ENCODE results near the gene PI4K2B. TPM values are rescaled to one million over a fixed set of nuclear protein-coding genes. Genes with fewer than 3 reads are reported as not detected.

PI4K2B gene
- polyA plus RNA-seq, 1 donor (not counting 4 experiments of a cell fraction or from before 2014, with no cell fraction given) = 16.7 TPM

DNA sequence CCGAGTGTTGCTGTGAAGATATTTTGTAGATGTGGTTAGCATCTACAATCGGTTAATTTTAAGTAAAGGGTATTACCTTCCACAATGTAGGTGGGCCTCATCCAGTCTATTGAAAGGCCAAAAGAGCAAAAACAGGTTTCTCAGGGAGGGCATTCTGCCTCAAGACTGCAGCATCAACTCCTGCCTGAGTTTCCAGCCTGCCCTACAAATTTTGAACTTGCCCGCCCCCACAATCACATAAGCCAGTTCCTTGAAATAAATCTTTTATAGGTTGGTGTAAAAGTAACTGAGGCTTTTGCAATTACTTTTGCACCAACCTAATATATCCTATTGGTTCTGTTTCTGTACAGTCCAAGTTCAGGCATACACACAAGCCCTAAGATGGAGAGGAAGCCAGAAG, 22.1 kb upstream of the PI4K2B start:
- Histone ChIP-seq H3K27me3 (ENCODE audit: control insufficient read depth, extremely low read depth, insufficient read depth, low read length) (peaks cover 4% of the 10 kb centered on the region), H3K9me1 (ENCODE audit: control insufficient read depth, extremely low read depth, insufficient read depth, low read length) (no peaks in the 10 kb centered on the region), H3K79me2 (ENCODE audit: control insufficient read depth, insufficient read depth, low read length) (no peaks in the 10 kb centered on the region), H3K4me2 (ENCODE audit: control insufficient read depth, extremely low read depth, insufficient read depth, low read depth, low read length) (no peak overlapping the region), H3K4me1 (ENCODE audit: control insufficient read depth, extremely low read depth, insufficient read depth, low read length) (no peaks in the 10 kb centered on the region), H3K36me3 (ENCODE audit: control insufficient read depth in 2 of 2, extremely low read depth in 1 of 2, insufficient read depth in 2 of 2, low read length in 2 of 2) (no peaks in the 10 kb centered on the region), H3K4me3 (ENCODE audit: control insufficient read depth in 2 of 3, extremely low read depth in 1 of 3, insufficient read depth in 2 of 3, low read depth in 1 of 3, low read length in 3 of 3) (no peak overlapping the region), H2AFZ (ENCODE audit: control insufficient read depth, low read length) (no peak overlapping the region), H3K9ac (ENCODE audit: control insufficient read depth, extremely low read depth, insufficient read depth, low read length) (no peak overlapping the region), H3K27ac (ENCODE audit: control insufficient read depth, insufficient read depth, low read length) (no peak overlapping the region), H4K20me1 (ENCODE audit: control insufficient read depth, extremely low read depth, insufficient read depth, low read length) (no peaks in the 10 kb centered on the region), H3K9me3 (ENCODE audit: control insufficient read depth, low read depth, low read length) (no peaks in the 10 kb centered on the region)
- DNase-seq (ENCODE audit: low read depth, low spot score) = no peak
- FAIRE-seq = no peak
- dilution Hi-C loops (cut with MboI; ENCODE audit: extremely low pct_ligation_motif_present, low sequenced_read_pairs) = no loop called here
- TF ChIP-seq, protein P1, sequence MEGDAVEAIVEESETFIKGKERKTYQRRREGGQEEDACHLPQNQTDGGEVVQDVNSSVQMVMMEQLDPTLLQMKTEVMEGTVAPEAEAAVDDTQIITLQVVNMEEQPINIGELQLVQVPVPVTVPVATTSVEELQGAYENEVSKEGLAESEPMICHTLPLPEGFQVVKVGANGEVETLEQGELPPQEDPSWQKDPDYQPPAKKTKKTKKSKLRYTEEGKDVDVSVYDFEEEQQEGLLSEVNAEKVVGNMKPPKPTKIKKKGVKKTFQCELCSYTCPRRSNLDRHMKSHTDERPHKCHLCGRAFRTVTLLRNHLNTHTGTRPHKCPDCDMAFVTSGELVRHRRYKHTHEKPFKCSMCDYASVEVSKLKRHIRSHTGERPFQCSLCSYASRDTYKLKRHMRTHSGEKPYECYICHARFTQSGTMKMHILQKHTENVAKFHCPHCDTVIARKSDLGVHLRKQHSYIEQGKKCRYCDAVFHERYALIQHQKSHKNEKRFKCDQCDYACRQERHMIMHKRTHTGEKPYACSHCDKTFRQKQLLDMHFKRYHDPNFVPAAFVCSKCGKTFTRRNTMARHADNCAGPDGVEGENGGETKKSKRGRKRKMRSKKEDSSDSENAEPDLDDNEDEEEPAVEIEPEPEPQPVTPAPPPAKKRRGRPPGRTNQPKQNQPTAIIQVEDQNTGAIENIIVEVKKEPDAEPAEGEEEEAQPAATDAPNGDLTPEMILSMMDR (optimal IDR thresholded peaks at IDR 0.05 in 1 of 3, IDR thresholded peaks at IDR 0.05 in 1 of 3, conservative IDR thresholded peaks at IDR 0.05 in 1 of 3; ENCODE audit: extremely low read depth in 1 of 3, insufficient read depth in 2 of 3, low read length in 3 of 3) = no peak
- TF ChIP-seq EZH2 (IDR thresholded peaks at IDR 0.05; ENCODE audit: low read length) = no peak

GRCh38 chr4:25212822-25213221, 21.0 kb upstream of the PI4K2B start:
- no peaks in the 10 kb centered on the region for H3K4me1 ChIP-seq (ENCODE audit: control insufficient read depth, extremely low read depth, insufficient read depth, low read length)
- FAIRE-seq = no peak
- no peak overlapping the region for H3K4me3 ChIP-seq (ENCODE audit: control insufficient read depth in 2 of 3, extremely low read depth in 1 of 3, insufficient read depth in 2 of 3, low read depth in 1 of 3, low read length in 3 of 3)
- H3K9ac ChIP-seq (ENCODE audit: control insufficient read depth, extremely low read depth, insufficient read depth, low read length) = no peak overlapping the region
- peaks cover 4% of the 10 kb centered on the region for H3K27me3 ChIP-seq (ENCODE audit: control insufficient read depth, extremely low read depth, insufficient read depth, low read length)
- H3K9me3 ChIP-seq (ENCODE audit: control insufficient read depth, low read depth, low read length) = no peaks in the 10 kb centered on the region
- TF ChIP-seq, protein P1 (optimal IDR thresholded peaks at IDR 0.05 in 1 of 3, IDR thresholded peaks at IDR 0.05 in 1 of 3, conservative IDR thresholded peaks at IDR 0.05 in 1 of 3; ENCODE audit: extremely low read depth in 1 of 3, insufficient read depth in 2 of 3, low read length in 3 of 3) = no peak
- no peak for TF ChIP-seq EZH2 (IDR thresholded peaks at IDR 0.05; ENCODE audit: low read length)
- no peaks in the 10 kb centered on the region for H3K36me3 ChIP-seq (ENCODE audit: control insufficient read depth in 2 of 2, extremely low read depth in 1 of 2, insufficient read depth in 2 of 2, low read length in 2 of 2)
- H4K20me1 ChIP-seq (ENCODE audit: control insufficient read depth, extremely low read depth, insufficient read depth, low read length) = no peaks in the 10 kb centered on the region
- no peak overlapping the region for H3K4me2 ChIP-seq (ENCODE audit: control insufficient read depth, extremely low read depth, insufficient read depth, low read depth, low read length)
- no peak overlapping the region for H3K27ac ChIP-seq (ENCODE audit: control insufficient read depth, insufficient read depth, low read length)
- H2AFZ ChIP-seq (ENCODE audit: control insufficient read depth, low read length) = no peak overlapping the region
- dilution Hi-C loops (cut with MboI; ENCODE audit: extremely low pct_ligation_motif_present, low sequenced_read_pairs) = no loop called here
- H3K79me2 ChIP-seq (ENCODE audit: control insufficient read depth, insufficient read depth, low read length) = no peaks in the 10 kb centered on the region
- no peak for DNase-seq (ENCODE audit: low read depth, low spot score)
- H3K9me1 ChIP-seq (ENCODE audit: control insufficient read depth, extremely low read depth, insufficient read depth, low read length) = no peaks in the 10 kb centered on the region

Data from keratinocyte (primary cell).